Right lobe of liver (tissue), 4 donors: ENCODE measurements around the gene ADAMTS14.

Source experiments
- CTCF ChIP-seq, 4 donors: fragments of 200-600 bp in 3 of 4; fragments of 450-650 bp in 1 of 4; IDR thresholded peaks; one replicate each; pipeline versions ENCODE4 v1.5.1 to v1.8.0; 2016 to 2022; ENCODE audit warnings: antibody characterized with exemption in 4 of 4, mild to moderate bottlenecking in 2 of 4
- POLR2A ChIP-seq: fragments of 450-650 bp; IDR thresholded peaks from one replicate; pipeline ENCODE4 v1.6.1; 2017; ENCODE audit warnings: antibody characterized with exemption, mild to moderate bottlenecking
- donor health status: DM: no; HTN: no; CAD: no.
- donor health status: DM: no; HTN: no; CAD: no.
- donor health status: DM: no; HTN: yes; CAD: no.

GRCh38 chr10:70649526-70649925 is 22.8 kb upstream of the ADAMTS14 start:
- TF ChIP-seq CTCF (IDR thresholded peaks at IDR 0.05) (no peak), POLR2A (no peak)
